ENCODE measurements around the gene AFDN.

AFDN gene

GRCh38 chr6:167882244-167882643, 55.5 kb downstream of the AFDN start:
- no peak overlapping the region for H3K4me3 ChIP-seq (ENCODE audit: low read depth, low read length)
- TF ChIP-seq CTCF (IDR thresholded peaks at IDR 0.05; ENCODE audit: low read depth, low read length), result no peak

GRCh38 chr6:167888098-167888497, 61.4 kb downstream of the AFDN start:
- no peak for TF ChIP-seq CTCF (IDR thresholded peaks at IDR 0.05; ENCODE audit: low read depth, low read length)
- no peak overlapping the region for H3K4me3 ChIP-seq (ENCODE audit: low read depth, low read length)

GRCh38 chr6:167892835-167893815, 66.4 kb downstream of the AFDN start:
- TF ChIP-seq CTCF (IDR thresholded peaks at IDR 0.05; ENCODE audit: low read depth, low read length), result no peak
- no peak overlapping the region for H3K4me3 ChIP-seq (ENCODE audit: low read depth, low read length)

- no peak for TF ChIP-seq CTCF (IDR thresholded peaks at IDR 0.05; ENCODE audit: low read depth, low read length)
- no peak overlapping the region for H3K4me3 ChIP-seq (ENCODE audit: low read depth, low read length)
Measured at GRCh38 chr6:167894965-167895364, 68.3 kb downstream of the AFDN start.

GRCh38 chr6:167896648-167897047, 69.9 kb downstream of the AFDN start:
- H3K4me3 ChIP-seq (ENCODE audit: low read depth, low read length), result no peak overlapping the region
- TF ChIP-seq CTCF (IDR thresholded peaks at IDR 0.05; ENCODE audit: low read depth, low read length), result no peak

- H3K4me3 ChIP-seq (ENCODE audit: low read depth, low read length), result no peak overlapping the region
- peak; percentile 53; the same call in 1 of the 2 replicates for TF ChIP-seq CTCF (IDR thresholded peaks at IDR 0.05; ENCODE audit: low read depth, low read length)
Measured at GRCh38 chr6:167898673-167899311, 72.1 kb downstream of the AFDN start.

- no peak for TF ChIP-seq CTCF (IDR thresholded peaks at IDR 0.05; ENCODE audit: low read depth, low read length)
Measured at GRCh38 chr6:167904791-167905190, 78.1 kb downstream of the AFDN start.

More at GRCh38 chr6:167904791-167905190, 78.1 kb downstream of the AFDN start:
- no peak overlapping the region for H3K4me3 ChIP-seq (ENCODE audit: low read depth, low read length)
